Measurements from ENCODE around the gene SPRTN. TPM values are rescaled to one million over a fixed set of nuclear protein-coding genes. Genes with fewer than 3 reads are reported as not detected.

The SPRTN gene
- total RNA-seq, 1 experiment from 2014 or later, result 14.9 TPM

DNA sequence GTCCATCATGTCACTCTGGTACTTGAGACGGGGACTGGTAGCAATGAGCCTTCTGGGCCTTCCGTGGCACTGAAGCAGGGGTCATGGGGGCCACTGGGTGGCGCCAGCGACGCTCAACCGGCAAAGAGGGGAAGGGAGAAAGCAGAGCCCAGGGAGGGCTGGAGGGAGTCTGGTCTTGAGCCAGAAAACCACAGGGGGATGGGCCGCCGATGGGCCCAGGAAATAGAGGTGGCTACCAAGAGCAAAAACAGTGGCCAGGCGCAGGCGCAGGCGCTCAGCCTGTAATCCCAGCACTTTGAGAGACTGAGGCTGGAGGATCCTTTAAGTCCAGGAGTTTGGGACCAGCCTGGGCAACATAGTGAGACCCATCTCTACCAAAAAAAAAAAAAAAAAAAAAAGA, 22.2 kb upstream of the SPRTN start:
- ChIA-PET CTCF (interaction anchor here (0.8 to 1.6 kb wide), 3 partner anchors 12 to 276 kb away, joined by 3 to 4 read pairs (median 3); partner anchors contain the start of genes EXOC8 and SPRTN), RAD21 (ENCODE audit: low non-redundant PET in 1 of 2, low total read pairs in 2 of 2, uncharacterized antibody in 2 of 2, unreplicated experiment in 2 of 2) (interaction anchor here in 1 of 2 experiments (0.7 kb wide), 1 partner anchor 351 kb away, joined by 3 read pairs; no protein-coding TSS in a partner anchor), POLR2A (no interaction called here)
- ATAC-seq (peak; percentile 99), DNase-seq (ENCODE audit: low read depth, low spot score) (peak; percentile 44)
- H3K9ac ChIP-seq (ENCODE audit: low read length), result no peak overlapping the region
- H3K9me2 ChIP-seq (ENCODE audit: insufficient read depth), result no peaks in the 10 kb centered on the region
- no peaks in the 10 kb centered on the region for H3K36me3 ChIP-seq (ENCODE audit: control insufficient read depth in 1 of 2, insufficient read depth in 2 of 2, low read length in 2 of 2)
- H3K27ac ChIP-seq (ENCODE audit: low read depth, low read length), result no peak overlapping the region
- H3K79me2 ChIP-seq (ENCODE audit: insufficient read depth, low read length), result no peaks in the 10 kb centered on the region
- no peak overlapping the region for H3K4me3 ChIP-seq (replicated peaks in 1 of 2; ENCODE audit: low read depth in 1 of 2, low read length in 2 of 2)
- H3K4me1 ChIP-seq (ENCODE audit: control insufficient read depth in 1 of 2, insufficient read depth in 2 of 2, low read length in 2 of 2), result peaks cover 0 to 3% of the 10 kb centered on the region in 2 experiments; a peak in 2 of 4 replicates
- BruUV-seq (replicated peaks), result no TSS peak
- H3K27me3 ChIP-seq (ENCODE audit: insufficient read depth, low read length), result no peaks in the 10 kb centered on the region
- peak overlapping the region; percentile 73 for H2AFZ ChIP-seq (ENCODE audit: low read depth, low read length, poor library complexity, severe bottlenecking)
- intact Hi-C loops (cut with micrococcal nuclease), result loop anchor here (1.0 kb wide), 2 partner anchors 274 to 288 kb away; no protein-coding TSS in a partner anchor
- no peaks in the 10 kb centered on the region for H4K20me1 ChIP-seq (ENCODE audit: insufficient read depth)
- H3K9me3 ChIP-seq (ENCODE audit: control insufficient read depth in 1 of 2, insufficient read depth in 1 of 2, low read depth in 1 of 2, low read length in 2 of 2), result no peaks in the 10 kb centered on the region
- TF ChIP-seq CEBPB (IDR thresholded peaks at IDR 0.05; ENCODE audit: low read depth) (no peak), EZH2 (IDR thresholded peaks at IDR 0.05) (no peak), JUND (IDR thresholded peaks at IDR 0.05) (no peak), SIN3A (IDR thresholded peaks at IDR 0.05; ENCODE audit: low read depth) (no peak), RAD21 (IDR thresholded peaks at IDR 0.05; ENCODE audit: low read depth) (peak; percentile 80)
- TF ChIP-seq, protein P1, sequence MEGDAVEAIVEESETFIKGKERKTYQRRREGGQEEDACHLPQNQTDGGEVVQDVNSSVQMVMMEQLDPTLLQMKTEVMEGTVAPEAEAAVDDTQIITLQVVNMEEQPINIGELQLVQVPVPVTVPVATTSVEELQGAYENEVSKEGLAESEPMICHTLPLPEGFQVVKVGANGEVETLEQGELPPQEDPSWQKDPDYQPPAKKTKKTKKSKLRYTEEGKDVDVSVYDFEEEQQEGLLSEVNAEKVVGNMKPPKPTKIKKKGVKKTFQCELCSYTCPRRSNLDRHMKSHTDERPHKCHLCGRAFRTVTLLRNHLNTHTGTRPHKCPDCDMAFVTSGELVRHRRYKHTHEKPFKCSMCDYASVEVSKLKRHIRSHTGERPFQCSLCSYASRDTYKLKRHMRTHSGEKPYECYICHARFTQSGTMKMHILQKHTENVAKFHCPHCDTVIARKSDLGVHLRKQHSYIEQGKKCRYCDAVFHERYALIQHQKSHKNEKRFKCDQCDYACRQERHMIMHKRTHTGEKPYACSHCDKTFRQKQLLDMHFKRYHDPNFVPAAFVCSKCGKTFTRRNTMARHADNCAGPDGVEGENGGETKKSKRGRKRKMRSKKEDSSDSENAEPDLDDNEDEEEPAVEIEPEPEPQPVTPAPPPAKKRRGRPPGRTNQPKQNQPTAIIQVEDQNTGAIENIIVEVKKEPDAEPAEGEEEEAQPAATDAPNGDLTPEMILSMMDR (IDR thresholded peaks at IDR 0.05 in 2 of 3, conservative IDR thresholded peaks at IDR 0.05 in 1 of 3; ENCODE audit: borderline replicate concordance in 1 of 3, insufficient read depth in 1 of 3, low read depth in 2 of 3, low read length in 2 of 3), result peak; percentile 70 to 85 (median 80)
- TF ChIP-seq, protein P2, sequence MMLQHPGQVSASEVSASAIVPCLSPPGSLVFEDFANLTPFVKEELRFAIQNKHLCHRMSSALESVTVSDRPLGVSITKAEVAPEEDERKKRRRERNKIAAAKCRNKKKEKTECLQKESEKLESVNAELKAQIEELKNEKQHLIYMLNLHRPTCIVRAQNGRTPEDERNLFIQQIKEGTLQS (IDR thresholded peaks at IDR 0.05), result no peak
- no peak overlapping the region for H3K4me2 ChIP-seq (ENCODE audit: low read length)
